HG03108 (cell line): ENCODE measurements around the gene FMNL1.

Source experiments
- ATAC-seq: cut with Tn5 transposase; IDR thresholded peaks from one replicate; pipeline ENCODE4 v1.9.1; 2021; ENCODE audit warnings: moderate library complexity; ENCODE audit not compliant: unreplicated experiment

Gene FMNL1

DNA sequence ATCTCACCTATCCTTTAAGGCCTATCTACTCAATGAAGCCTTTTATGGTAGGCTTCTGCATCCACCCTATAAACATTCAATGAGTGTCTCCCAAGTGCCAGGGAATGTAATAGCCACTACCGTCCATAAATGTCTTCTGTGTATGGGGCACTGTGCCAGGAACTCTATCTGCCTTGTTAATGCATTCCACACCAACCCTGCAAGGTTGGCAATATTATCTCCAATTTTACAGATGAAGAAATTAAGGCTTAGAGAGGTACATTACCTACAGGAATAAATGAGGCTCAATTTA is 75.1 kb downstream of the FMNL1 start:
- ATAC-seq: no peak
